K562 (cell line): ENCODE results near the gene TSC22D2. TPM values are rescaled to one million over a fixed set of nuclear protein-coding genes. Genes with fewer than 3 reads are reported as not detected.

Experiments
- HIVEP1 ChIP-seq: fragments of 250-450 bp; sonication (Bioruptor Pico); IDR thresholded peaks from 2 replicates; pipeline ENCODE4 v1.4.0; 2020; ENCODE audit warnings: mild to moderate bottlenecking
- MXI1 ChIP-seq: IDR thresholded peaks from 2 replicates; pipeline ENCODE4 v1.6.1; 2011; ENCODE audit warnings: low read depth, mild to moderate bottlenecking, improper control_type of control experiment, low read length
- SNRNP70 ChIP-seq: fragments of 200-400 bp; formaldehyde crosslinking; optimal IDR thresholded peaks from 2 replicates; pipeline ENCODE3; 2017; ENCODE audit warnings: low read depth, low read length
- ZNF124 ChIP-seq: sonication (generic); formaldehyde crosslinking; IDR thresholded peaks from 2 replicates; pipeline ENCODE4 v1.8.1; 2022; ENCODE audit warnings: missing genetic modification reagents
- ZNF79 ChIP-seq: fragments of 250-450 bp; sonication (Bioruptor Pico); IDR thresholded peaks from 2 replicates; pipeline ENCODE4 v1.4.0; 2020; ENCODE audit warnings: low read depth, mild to moderate bottlenecking, moderate library complexity
- polyA plus RNA-seq, 8 experiments: library from polyadenylated mRNA; depleted of rRNA in 4 of 8; stranded (reverse) in 5 of 8; unstranded in 3 of 8; fragments of >200 nt; fragmentation: Nextera tagmentation in 2 of 8; fragmentation: Illumina TruSeq in 1 of 8; extraction: Ambion mirVana in 2 of 8; extraction: Trizol in 1 of 8; gene quantifications; 2 replicates each; pipeline versions ENCODE4 v1.2.1 to v1.2.3, GENCODE V29; 2011 to 2014; ENCODE audit warnings: inconsistent platforms in 1 of 8, missing spikeins in 1 of 8
- total RNA-seq, 7 experiments: library from RNA; depleted of rRNA in 6 of 7; stranded (reverse); fragments of >200 nt in 6 of 7; fragmentation: Illumina TruSeq in 2 of 7; extraction: Trizol in 2 of 7; gene quantifications; 2 replicates each; pipeline versions ENCODE4 v1.2.1 to v1.2.3, GENCODE V29; 2011 to 2021; ENCODE audit warnings: low replicate concordance in 1 of 7
- TF ChIP-seq, protein P1 (sequence below): sonication (generic); formaldehyde crosslinking; IDR thresholded peaks from 2 replicates; pipeline ENCODE4 v1.8.1; 2023; ENCODE audit warnings: mild to moderate bottlenecking, missing genetic modification reagents
- TF ChIP-seq, protein P2 (sequence below): fragments of 250-450 bp; sonication (Bioruptor Pico); IDR thresholded peaks from 2 replicates; pipeline ENCODE4 v1.8.0; 2021; ENCODE audit warnings: moderate library complexity, mild to moderate bottlenecking, inconsistent platforms

Gene TSC22D2
- total and polyA plus RNA-seq, 9 of the 15 experiments (the other 6 are each of a cell fraction or from before 2014, with no cell fraction given), result 5.5 to 44.0 (median 19.3) TPM

DNA sequence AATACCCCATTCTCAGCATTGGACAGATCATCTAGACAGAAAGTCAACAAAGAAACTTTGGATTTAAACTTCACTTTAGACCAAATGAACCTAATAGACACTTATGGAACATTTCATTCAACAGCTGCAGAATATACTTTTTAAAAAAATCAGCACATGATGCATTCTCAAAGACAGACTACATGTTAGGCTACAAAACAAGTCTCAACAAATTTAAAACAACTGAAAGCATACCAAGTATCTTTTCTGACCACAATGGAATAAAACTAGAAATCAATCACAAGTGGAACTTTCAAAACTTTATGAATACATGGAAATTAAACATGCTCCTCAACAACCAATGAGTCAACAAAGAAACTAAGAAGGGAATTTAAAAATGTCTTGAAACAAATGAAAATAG, 100.3 kb downstream of the TSC22D2 start (continued):
- TF ChIP-seq HIVEP1 (CRISPR knock-in tag) (no peak), ZNF79 (CRISPR knock-in tag) (no peak), ZNF124 (CRISPR knock-in tag) (no peak), SNRNP70 (no peak), MXI1 (no peak)
- TF ChIP-seq, protein P1, sequence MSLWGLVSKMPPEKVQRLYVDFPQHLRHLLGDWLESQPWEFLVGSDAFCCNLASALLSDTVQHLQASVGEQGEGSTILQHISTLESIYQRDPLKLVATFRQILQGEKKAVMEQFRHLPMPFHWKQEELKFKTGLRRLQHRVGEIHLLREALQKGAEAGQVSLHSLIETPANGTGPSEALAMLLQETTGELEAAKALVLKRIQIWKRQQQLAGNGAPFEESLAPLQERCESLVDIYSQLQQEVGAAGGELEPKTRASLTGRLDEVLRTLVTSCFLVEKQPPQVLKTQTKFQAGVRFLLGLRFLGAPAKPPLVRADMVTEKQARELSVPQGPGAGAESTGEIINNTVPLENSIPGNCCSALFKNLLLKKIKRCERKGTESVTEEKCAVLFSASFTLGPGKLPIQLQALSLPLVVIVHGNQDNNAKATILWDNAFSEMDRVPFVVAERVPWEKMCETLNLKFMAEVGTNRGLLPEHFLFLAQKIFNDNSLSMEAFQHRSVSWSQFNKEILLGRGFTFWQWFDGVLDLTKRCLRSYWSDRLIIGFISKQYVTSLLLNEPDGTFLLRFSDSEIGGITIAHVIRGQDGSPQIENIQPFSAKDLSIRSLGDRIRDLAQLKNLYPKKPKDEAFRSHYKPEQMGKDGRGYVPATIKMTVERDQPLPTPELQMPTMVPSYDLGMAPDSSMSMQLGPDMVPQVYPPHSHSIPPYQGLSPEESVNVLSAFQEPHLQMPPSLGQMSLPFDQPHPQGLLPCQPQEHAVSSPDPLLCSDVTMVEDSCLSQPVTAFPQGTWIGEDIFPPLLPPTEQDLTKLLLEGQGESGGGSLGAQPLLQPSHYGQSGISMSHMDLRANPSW (CRISPR knock-in tag), result no peak
- TF ChIP-seq, protein P2, sequence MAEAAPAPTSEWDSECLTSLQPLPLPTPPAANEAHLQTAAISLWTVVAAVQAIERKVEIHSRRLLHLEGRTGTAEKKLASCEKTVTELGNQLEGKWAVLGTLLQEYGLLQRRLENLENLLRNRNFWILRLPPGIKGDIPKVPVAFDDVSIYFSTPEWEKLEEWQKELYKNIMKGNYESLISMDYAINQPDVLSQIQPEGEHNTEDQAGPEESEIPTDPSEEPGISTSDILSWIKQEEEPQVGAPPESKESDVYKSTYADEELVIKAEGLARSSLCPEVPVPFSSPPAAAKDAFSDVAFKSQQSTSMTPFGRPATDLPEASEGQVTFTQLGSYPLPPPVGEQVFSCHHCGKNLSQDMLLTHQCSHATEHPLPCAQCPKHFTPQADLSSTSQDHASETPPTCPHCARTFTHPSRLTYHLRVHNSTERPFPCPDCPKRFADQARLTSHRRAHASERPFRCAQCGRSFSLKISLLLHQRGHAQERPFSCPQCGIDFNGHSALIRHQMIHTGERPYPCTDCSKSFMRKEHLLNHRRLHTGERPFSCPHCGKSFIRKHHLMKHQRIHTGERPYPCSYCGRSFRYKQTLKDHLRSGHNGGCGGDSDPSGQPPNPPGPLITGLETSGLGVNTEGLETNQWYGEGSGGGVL (CRISPR knock-in tag), result no peak
